ENCODE results near the gene AGBL1. TPM values are rescaled to one million over a fixed set of nuclear protein-coding genes. Genes with fewer than 3 reads are reported as not detected.
A peak's percentile ranks its signal among the peaks of the same experiment; 100 is the strongest.

AGBL1 gene
- total and polyA plus RNA-seq, 11 donors: under 0.01 to 0.08 (median 0.02) TPM; not detected in 8

- TF ChIP-seq CTCF (IDR thresholded peaks at IDR 0.05): peak; percentile 46 to 72 (median 54)
- no peak for TF ChIP-seq POLR2A (IDR thresholded peaks at IDR 0.05)
- Histone ChIP-seq H3K27ac (no peak overlapping the region), H3K27me3 (peaks cover 0 to 46% (median 15%) of the 10 kb centered on the region in 9 donors), H3K4me3 (peak overlapping the region in 2 of 12 donors; percentile 4 to 23), H3K9me3 (no peaks in the 10 kb centered on the region), H3K4me1 (peaks cover 0 to 7% (median 0%) of the 10 kb centered on the region in 12 donors), H3K36me3 (no peaks in the 10 kb centered on the region)
- DNase-seq: peak in 1 of 5 donors; percentile 27
- intact Hi-C loops (cut with DNase I): loop anchor here in 2 of 10 donors (10.0 kb wide), 1 partner anchor 513 kb away; no protein-coding TSS in a partner anchor
- WGBS, 4 donors: 3 to 5% (median 4%) methylated on average over 19 of the region's 19 CpGs
- ATAC-seq: peak in 3 of 4 donors; percentile 42 to 71 (median 65)
These were observed 152.4 kb downstream of the AGBL1 start for GRCh38 chr15:86231864-86232721.

- no peak for TF ChIP-seq POLR2A (IDR thresholded peaks at IDR 0.05)
- no peak for TF ChIP-seq CTCF (IDR thresholded peaks at IDR 0.05)
- H3K27ac ChIP-seq: no peak overlapping the region
- peaks cover 0 to 7% (median 0%) of the 10 kb centered on the region in 12 donors for H3K4me1 ChIP-seq
- peaks cover 0 to 44% (median 11%) of the 10 kb centered on the region in 9 donors for H3K27me3 ChIP-seq
- DNase-seq (no peak), ATAC-seq (no peak)
- H3K36me3 ChIP-seq: no peaks in the 10 kb centered on the region
- 71 to 83% (median 78%) methylated on average over 3 of the region's 3 CpGs for WGBS, 4 donors
- intact Hi-C loops (cut with DNase I): loop anchor here in 2 of 10 donors (10.0 kb wide), 1 partner anchor 509 kb away; no protein-coding TSS in a partner anchor
- H3K4me3 ChIP-seq: no peak overlapping the region
- H3K9me3 ChIP-seq: no peaks in the 10 kb centered on the region
These were observed 156.0 kb downstream of the AGBL1 start for GRCh38 chr15:86235667-86236066.

GRCh38 chr15:86236356-86237110 lies 156.9 kb downstream of the AGBL1 start:
- no peak overlapping the region for H3K27ac ChIP-seq
- intact Hi-C loops (cut with DNase I): loop anchor here in 2 of 10 donors (10.0 kb wide), 1 partner anchor 508 kb away; no protein-coding TSS in a partner anchor
- no peak overlapping the region for H3K4me3 ChIP-seq
- ATAC-seq (no peak), DNase-seq (no peak)
- H3K4me1 ChIP-seq: peaks cover 0 to 7% (median 0%) of the 10 kb centered on the region in 12 donors
- H3K27me3 ChIP-seq: peaks cover 0 to 38% (median 9%) of the 10 kb centered on the region in 9 donors
- H3K9me3 ChIP-seq: no peaks in the 10 kb centered on the region
- WGBS, 4 donors: 14 to 27% (median 16%) methylated on average over 12 to 15 of the region's 15 CpGs
- no peak for TF ChIP-seq POLR2A (IDR thresholded peaks at IDR 0.05)
- H3K36me3 ChIP-seq: no peaks in the 10 kb centered on the region

- H3K9me3 ChIP-seq: no peaks in the 10 kb centered on the region
- WGBS, 4 donors: 51 to 62% (median 55%) methylated on average over 5 of the region's 5 CpGs
- H3K36me3 ChIP-seq: no peaks in the 10 kb centered on the region
- no peak for ATAC-seq
- TF ChIP-seq POLR2A (IDR thresholded peaks at IDR 0.05): no peak
- TF ChIP-seq CTCF (IDR thresholded peaks at IDR 0.05): no peak
- H3K4me1 ChIP-seq: peaks cover 0 to 7% (median 0%) of the 10 kb centered on the region in 12 donors
- intact Hi-C loops (cut with DNase I): loop anchor here in 2 of 10 donors (10.0 kb wide), 1 partner anchor 508 kb away; no protein-coding TSS in a partner anchor
- H3K4me3 ChIP-seq: no peak overlapping the region
- peaks cover 0 to 32% (median 9%) of the 10 kb centered on the region in 9 donors for H3K27me3 ChIP-seq
- no peak overlapping the region for H3K27ac ChIP-seq
- no peak for DNase-seq
These were observed 157.4 kb downstream of the AGBL1 start for GRCh38 chr15:86237111-86237500.

All from heart left ventricle (tissue), 16 donors.